ELF-1 (cell line): ENCODE results near the gene GLT8D2.
A peak's percentile ranks its signal among the peaks of the same experiment; 100 is the strongest.

Experiments used
- DNase-seq: peaks from one replicate; pipeline ENCODE4 v3.0.0-alpha.2; 2016; ENCODE audit warnings: low read depth, low spot score

Gene GLT8D2, protein sequence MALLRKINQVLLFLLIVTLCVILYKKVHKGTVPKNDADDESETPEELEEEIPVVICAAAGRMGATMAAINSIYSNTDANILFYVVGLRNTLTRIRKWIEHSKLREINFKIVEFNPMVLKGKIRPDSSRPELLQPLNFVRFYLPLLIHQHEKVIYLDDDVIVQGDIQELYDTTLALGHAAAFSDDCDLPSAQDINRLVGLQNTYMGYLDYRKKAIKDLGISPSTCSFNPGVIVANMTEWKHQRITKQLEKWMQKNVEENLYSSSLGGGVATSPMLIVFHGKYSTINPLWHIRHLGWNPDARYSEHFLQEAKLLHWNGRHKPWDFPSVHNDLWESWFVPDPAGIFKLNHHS

GRCh38 chr12:104049903-104050356, at the start of gene GLT8D2:
Gene GLT8D2 (minus strand): TSS chr12:104050187. CDS start chr12:104019648, 30,539 bp downstream.
- DNase-seq, result peak; percentile 61

DNA sequence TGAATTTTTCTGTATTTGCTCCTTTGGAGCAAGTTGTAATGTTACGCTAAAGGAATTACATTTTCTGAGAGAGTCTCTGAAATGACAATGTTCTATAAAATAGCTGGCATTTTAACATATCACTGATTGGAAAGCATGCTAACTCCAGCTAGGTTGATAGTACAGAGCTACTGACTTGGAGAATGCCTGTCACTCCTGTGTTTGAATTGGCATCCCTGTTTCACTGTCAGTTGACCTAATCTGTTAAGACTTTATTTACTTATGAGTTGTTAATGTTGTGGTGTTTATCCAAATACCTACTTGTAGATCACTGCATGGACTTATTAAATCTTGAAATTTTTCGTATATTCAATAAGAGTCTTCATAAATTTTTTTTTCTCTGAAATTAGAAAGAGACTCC, 48.0 kb upstream of the GLT8D2 start:
- no peak for DNase-seq

GRCh38 chr12:104095289-104095688, 45.3 kb upstream of the GLT8D2 start:
- DNase-seq, result no peak

GRCh38 chr12:104094284-104094683, 44.3 kb upstream of the GLT8D2 start:
- DNase-seq, result no peak

DNA sequence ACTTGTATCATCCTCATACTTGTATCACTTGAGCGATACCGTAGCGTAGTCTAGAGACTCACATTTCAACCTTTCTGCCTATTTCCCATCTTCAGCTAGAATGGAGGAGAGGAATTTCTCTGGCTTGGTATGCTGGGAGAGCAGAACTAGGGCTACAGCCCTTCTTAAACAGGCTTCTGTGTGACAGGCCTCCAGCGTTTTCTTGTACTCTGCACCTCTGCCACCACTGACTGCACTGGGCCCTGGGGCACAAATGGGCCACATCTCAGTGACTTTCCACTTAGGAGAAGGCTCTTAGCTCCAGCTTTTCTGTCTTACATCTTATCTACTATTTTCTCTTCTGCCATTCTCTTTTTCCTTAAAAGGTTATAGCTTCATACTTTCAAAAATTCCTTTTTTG, 41.1 kb upstream of the GLT8D2 start:
- DNase-seq, result peak; percentile 66

GRCh38 chr12:104090685-104091084, 40.7 kb upstream of the GLT8D2 start:
- peak; percentile 9 for DNase-seq

DNA sequence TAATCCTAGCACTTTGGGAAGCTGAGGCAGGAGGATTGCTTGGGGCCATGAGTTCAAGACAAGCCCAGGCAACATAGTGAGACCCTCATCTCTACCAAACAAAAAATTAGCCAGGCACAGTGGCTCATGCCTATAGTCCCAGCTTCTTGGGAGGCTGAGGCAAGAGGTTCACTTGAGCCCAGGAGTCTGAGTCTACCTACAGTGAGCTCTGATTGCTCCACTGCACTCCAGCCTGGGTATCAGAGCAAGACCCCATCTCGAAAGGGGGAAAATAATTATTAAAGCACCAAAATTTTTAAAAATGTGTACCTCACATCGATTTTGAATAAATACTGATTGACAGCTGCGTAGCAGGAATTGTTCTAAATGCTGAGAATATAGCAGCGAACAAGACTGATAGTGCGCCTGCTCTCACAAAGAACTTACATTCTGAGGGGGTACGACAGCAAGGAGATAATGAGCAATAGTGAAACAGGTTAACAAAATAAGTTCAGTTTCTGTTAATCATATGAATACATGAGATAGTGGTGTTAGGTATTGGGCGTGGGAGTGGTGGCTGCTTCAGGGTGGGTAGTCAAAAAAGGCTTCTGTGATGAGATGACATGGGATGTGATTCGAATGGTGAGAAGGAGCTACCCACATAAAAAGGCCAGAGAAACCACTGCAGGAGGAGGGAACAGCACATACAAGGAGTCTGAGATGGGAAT, 33.9 kb upstream of the GLT8D2 start:
- DNase-seq, result no peak

- no peak for DNase-seq
Observed at GRCh38 chr12:104080764-104081163, 30.8 kb upstream of the GLT8D2 start.

DNA sequence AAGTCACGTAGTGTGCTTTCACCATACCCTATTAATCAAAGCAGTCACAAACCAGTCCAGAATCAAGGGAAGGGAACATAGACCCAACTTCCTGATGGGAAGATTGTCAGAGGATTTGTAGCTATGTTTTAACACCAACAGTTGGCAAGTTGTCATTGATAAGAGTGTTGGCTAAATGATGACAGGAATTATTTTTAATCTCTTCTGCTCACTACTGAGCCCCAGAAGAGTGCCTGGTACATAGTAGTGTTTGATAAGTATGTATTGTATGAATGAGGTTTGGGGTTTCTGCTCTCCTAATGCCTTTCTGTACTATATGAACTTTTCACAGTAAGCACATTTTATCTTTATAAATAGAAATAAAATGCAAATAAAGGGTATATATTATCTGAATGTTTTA, 29.0 kb upstream of the GLT8D2 start:
- DNase-seq, result no peak

DNA sequence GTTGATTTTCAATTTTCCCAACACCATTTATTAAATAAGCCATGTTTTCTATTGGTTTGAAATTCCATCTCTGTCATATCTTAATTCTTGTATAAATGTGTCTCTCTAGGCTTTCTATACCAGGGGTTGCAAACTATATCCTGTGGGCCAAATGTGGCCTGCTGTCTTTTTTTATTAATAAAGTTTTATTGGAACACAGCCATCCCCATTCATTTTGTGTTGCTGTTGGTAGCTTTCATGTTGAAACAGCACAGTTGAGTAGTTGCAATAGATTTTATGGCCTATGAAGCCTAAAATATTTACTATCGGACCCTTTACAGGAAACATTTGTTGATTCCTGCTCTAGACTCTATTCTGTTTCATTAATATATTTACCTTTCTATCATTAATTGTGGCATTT, 23.7 kb upstream of the GLT8D2 start:
- DNase-seq, result no peak

DNA sequence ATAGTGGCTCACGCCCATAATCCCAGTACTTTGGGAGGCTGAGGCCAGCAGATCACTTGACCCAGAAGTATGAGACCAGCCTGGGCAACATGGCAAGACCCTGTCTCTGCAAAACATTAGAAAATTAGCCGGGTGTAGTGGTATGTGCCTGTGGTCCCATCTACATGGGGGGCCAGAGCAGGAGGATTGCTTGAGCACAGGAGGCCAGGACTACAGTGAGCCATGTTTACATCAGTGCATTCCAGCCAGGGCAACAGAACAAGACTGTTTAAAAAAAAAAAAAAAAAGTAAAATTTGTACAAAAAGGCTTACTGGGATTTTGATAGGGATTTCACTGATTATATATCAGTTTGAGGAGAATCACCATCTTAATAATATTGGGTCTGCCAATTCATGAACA, 22.1 kb upstream of the GLT8D2 start:
- no peak for DNase-seq

DNA sequence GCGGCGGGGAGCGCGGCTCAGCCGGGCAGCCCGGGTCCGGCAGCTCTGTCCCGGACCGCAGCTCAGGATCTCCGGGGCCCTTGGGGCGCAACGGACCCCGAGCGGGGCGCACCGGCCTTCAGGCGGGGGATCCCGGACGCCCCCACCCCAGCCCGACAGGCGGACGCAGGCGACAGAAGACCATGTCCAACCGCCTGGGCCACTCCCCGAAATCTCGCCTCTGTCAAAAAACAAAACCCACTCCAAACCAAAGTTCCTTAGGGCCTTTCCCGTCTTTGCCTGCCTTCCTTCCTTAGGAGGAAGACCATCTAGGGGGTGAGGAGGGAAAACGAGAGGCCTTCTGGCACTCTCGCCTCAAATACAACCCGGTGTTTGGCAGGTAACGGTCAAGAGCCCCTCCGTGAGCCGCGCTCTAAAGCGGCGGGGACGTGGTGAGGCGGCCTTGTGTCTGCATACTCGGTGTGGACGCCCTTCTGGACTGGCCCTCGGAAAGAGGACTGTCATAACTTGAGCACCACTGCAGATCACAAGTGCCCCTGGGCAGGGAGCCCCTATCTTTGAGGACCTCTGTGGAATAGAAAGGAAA, 14.9 kb upstream of the GLT8D2 start:
- DNase-seq, result no peak

DNA sequence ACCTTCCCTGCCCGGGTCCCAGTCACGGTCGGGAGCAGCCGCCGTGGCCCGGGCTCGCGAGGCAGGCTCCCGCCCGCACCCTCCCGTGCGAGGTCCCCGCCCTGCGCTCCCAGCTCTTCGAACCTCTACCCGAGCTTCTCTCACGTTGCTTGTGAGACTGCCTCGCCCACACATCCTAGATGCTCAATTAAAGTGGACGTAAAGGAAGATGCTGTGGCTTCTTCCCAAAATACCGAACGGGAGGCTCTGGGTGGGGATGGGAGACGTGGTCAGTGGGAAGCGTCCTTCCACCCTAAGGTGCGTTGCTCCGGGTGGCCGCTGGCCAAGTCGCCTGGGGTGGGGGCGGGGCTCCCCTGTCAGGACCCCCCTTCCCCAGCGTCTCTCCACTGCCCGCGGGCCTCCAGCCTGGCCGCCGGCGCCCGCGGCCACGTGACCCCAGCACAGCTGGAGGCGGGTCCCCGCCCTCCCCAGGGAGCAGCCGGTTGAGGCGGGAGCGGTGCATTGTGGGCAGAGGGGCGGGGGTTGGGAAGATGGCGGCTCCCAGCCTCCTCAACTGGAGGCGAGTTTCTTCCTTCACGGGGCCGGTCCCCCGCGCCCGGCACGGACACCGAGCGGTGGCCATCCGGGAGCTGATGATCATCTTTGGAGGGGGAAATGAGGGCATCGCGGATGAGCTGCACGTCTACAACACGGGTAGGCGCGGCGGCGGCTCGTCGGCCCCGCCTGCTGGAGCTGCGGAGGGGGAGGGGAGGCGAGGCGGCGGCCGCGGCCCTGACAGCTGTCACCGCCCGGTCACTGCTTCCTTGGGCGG, 14.2 kb upstream of the GLT8D2 start, which contains the start of gene HCFC2:
Gene HCFC2 (plus strand): TSS at position 501 of the 811 bp plus-strand sequence. CDS start 30 bp downstream, at position 531.
- DNase-seq, result peak; percentile 88

DNA sequence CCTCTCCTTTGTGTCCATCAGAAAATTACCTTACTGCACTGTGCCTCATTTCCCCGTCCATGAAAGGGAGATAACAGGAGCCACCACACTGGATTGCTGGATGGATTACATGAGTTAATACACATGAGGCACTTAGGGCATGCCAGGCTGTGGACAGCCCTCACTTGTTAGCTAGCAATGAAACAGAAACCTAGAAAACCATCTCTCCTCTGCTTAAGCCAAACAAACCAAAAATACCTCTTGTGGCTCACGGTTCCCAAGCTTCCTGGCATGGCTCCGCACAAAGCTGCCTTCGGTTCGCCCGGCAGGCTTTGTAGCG, 13.7 kb upstream of the GLT8D2 start:
- DNase-seq, result no peak

- no peak for DNase-seq
Observed at GRCh38 chr12:104060791-104061190, 10.8 kb upstream of the GLT8D2 start.

DNA sequence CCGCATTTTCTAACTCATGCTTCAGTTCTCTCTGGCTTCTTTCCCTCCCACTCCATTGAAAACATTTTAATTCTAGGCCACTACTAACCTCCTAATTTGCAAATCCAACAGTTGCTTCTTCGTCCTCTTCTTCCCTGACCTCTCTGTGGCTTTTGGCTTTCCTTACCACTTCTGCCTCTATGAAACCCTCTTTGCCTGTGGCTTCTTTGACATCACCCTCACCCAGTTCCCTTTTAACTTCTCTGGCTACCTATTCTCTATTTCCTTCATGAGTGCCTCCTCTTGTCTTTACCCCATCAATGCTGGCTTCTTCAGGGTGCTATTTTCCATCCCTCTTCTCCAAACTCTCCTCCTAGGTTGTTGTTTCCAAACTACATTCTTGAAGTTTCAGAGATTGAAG, 10.0 kb upstream of the GLT8D2 start:
- no peak for DNase-seq

- no peak for DNase-seq
Observed at GRCh38 chr12:104058802-104059201, 8.8 kb upstream of the GLT8D2 start.

- peak; percentile 34 for DNase-seq
Observed at GRCh38 chr12:104057771-104058197, 7.8 kb upstream of the GLT8D2 start.

DNA sequence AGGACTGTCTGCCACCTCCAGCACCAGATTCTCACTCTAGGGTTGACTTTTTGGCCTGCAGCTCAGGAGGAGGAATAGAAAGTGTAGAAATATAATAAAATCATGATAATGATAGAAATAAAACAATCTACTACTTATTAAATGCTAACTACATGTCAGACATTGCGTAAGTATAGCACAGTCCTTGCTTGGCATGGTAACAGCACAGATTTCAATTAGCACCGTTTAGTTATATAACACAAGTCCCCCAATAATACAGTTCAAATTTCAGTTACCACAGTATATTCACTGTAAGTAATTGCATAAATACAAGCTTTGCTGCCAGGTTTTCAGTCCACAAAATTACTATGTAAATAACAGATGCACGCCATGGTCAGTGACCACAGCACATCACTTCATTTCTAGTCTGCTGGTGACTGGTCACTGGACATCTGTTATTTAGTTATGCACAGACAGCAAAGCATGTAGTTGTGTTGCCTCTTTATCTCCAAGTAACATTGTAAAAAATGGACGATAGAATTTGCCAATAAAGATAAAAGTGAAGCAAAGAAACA, 6.5 kb upstream of the GLT8D2 start:
- no peak for DNase-seq

DNA sequence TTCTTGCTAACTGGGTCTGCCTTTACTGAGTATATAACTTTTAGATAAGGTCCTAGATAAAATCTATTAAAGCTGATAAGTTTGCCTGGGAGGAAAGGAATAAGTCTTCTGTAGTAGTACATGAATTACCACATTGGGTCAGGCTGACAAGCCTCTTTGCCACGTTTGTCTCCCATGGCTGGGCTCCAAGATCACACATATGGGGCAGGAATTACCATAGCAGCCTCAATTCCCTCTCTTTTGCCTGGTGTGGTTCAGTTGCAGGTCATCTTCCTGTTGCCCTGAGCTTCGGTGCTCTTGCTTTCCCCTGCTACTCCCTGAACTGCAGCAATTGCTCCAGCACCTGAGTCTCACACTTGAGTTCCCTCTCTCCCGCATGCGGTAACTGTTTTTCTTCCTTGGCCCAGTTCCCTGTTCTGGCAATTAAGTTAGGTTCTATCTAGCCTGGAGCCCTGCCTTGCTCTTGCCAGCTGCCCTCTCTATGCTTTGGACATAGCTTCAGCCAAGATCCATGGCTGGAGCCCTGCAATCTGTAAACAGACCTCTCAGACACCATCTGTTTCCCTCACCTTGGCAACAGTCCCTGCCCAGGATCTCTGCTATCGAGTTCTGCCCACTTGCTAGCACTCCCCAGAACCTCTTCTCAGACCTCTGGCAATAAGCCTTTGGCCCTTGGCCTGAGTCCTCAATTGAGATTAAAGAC, 5.8 kb upstream of the GLT8D2 start:
- no peak for DNase-seq
